Measurements from ENCODE around the gene TBXA2R. TPM values are rescaled to one million over a fixed set of nuclear protein-coding genes. Genes with fewer than 3 reads are reported as not detected.
"Not testable (repeated sequence)": the region's sequence is repeated elsewhere in the genome, so short reads cannot be mapped to it uniquely, and the experiment has no call there.

Gene TBXA2R
- total RNA-seq, 1 donor from 2014 or later = 0.39 TPM

DNA sequence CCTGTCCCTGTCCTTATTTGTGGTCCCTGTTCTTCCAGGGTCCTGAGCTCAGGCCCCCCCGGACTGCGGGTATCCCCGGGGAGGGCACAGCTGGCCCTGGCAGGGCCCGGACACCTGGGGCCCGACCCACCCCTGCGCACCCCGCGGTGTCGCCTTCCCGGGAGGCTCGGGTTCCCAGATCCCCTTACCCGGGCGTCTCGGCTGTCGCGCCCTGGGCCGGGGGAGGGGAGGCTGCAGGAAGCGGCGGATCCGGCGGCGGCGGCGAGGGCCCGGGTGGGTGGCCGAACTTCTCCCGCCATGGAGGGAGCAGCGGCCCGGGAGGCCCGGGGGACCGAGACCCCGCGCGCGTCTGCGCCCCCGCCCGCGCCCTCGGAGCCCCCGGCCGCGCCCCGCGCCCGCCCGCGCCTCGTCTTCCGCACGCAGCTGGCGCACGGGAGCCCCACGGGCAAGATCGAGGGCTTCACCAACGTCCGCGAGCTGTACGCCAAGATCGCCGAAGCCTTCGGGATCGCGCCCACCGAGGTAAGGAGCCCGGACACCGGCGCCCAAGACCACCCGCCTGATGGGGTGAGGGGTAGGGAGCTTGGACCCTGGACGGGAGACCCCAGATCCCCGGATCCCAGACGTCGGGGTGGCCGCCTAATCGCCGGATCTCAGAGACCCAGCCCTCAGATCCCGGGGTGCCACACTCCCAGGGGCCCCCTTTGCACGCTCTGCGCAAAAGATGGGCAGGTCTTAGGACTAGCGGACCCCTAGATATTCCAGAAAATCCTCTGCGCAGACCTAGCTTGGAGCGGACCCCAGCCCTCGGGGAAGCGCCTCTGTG is 21.2 kb downstream of the TBXA2R start, which contains the start of gene GIPC3:
GIPC3 (plus strand) TSS at position 178 of the 826 bp plus-strand sequence; CDS start at position 298, 120 bp downstream.
- no peaks in the 10 kb centered on the region for H3K9me3 ChIP-seq (ENCODE audit: insufficient read depth, low read depth, low read length)
- Mint-ChIP-seq H3K27me3 (ENCODE audit: low read depth, unreplicated experiment) (peaks cover 15% of the 10 kb centered on the region), H3K4me1 (ENCODE audit: low read depth, unreplicated experiment) (peaks cover 3% of the 10 kb centered on the region), H3K9me3 (ENCODE audit: unreplicated experiment) (no peaks in the 10 kb centered on the region), H3K4me3 (ENCODE audit: unreplicated experiment) (no peak within 1 kb of the TSS), H3K36me3 (ENCODE audit: low read depth, unreplicated experiment) (peaks cover 3% of the 10 kb centered on the region), H3K27ac (ENCODE audit: unreplicated experiment) (no peak within 1 kb of the TSS)
- H2AFZ ChIP-seq (ENCODE audit: low read depth, low read length) = peak within 1 kb of the TSS; percentile 52
- peaks cover 3% of the 10 kb centered on the region for H3K27me3 ChIP-seq (ENCODE audit: insufficient read depth, low read length)
- H3K36me3 ChIP-seq (ENCODE audit: insufficient read depth, low read length) = no peaks in the 10 kb centered on the region
- peaks cover 7% of the 10 kb centered on the region for H3K4me1 ChIP-seq (ENCODE audit: insufficient read depth, low read length)
- H3K79me2 ChIP-seq (ENCODE audit: insufficient read depth, low read length) = no peaks in the 10 kb centered on the region
- no peak within 1 kb of the TSS for H3K9ac ChIP-seq (ENCODE audit: low read length)
- no peak for FAIRE-seq
- H3K4me3 ChIP-seq (ENCODE audit: insufficient read depth, low read depth, low read length) = peak within 1 kb of the TSS; percentile 19
- no peaks in the 10 kb centered on the region for H4K20me1 ChIP-seq (ENCODE audit: insufficient read depth, low read length)
- DNase-seq (ENCODE audit: low read depth) = no peak
- peak within 1 kb of the TSS; percentile 70 for H3K4me2 ChIP-seq (ENCODE audit: low read length)
- no peak within 1 kb of the TSS for H3K27ac ChIP-seq (ENCODE audit: low read depth, low read length)
- TF ChIP-seq, protein P1, sequence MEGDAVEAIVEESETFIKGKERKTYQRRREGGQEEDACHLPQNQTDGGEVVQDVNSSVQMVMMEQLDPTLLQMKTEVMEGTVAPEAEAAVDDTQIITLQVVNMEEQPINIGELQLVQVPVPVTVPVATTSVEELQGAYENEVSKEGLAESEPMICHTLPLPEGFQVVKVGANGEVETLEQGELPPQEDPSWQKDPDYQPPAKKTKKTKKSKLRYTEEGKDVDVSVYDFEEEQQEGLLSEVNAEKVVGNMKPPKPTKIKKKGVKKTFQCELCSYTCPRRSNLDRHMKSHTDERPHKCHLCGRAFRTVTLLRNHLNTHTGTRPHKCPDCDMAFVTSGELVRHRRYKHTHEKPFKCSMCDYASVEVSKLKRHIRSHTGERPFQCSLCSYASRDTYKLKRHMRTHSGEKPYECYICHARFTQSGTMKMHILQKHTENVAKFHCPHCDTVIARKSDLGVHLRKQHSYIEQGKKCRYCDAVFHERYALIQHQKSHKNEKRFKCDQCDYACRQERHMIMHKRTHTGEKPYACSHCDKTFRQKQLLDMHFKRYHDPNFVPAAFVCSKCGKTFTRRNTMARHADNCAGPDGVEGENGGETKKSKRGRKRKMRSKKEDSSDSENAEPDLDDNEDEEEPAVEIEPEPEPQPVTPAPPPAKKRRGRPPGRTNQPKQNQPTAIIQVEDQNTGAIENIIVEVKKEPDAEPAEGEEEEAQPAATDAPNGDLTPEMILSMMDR (IDR thresholded peaks at IDR 0.05; ENCODE audit: insufficient read depth, low read depth, low read length) = no peak
- TF ChIP-seq EZH2 (IDR thresholded peaks at IDR 0.05; ENCODE audit: insufficient read depth, low read length) = peak; percentile 68

DNA sequence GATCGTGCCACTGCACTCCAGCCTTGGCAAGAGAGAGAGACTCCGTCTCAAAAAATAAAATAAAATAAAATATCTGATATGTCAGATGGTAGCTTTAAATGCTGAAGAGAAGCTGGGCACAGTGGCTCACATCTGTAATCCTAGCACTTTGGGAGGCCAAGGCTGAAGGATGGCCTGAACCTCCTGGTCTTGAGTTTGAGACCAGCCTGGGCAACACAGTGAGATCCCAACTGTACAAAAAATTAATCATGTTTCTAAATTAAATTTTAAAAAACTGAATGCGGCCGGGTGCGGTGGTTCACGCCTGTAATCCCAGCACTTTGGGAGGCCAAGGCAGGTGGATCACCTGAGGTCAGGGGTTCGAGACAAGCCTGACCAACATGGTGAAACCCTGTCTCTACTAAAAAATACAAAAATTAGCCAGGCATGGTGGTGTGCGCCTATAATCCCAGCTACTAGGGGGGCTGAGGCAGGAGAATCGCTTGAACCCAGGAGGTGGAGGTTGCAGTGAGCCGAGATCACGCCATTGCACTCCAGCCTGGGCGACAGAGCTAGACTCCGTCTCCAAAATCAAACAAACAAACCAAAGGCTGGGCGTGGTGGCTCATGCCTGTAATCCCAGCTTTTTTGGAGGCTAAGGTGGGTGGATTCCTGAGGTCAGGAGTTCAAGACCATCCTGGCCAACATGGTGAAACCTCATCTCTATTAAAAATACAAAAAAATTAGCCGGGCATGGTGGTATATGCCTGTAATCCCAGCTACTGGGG is 22.5 kb downstream of the TBXA2R start:
- H3K4me1 Mint-ChIP-seq (ENCODE audit: low read depth, unreplicated experiment) = peaks cover 11% of the 10 kb centered on the region
- FAIRE-seq; H3K36me3 Mint-ChIP-seq (ENCODE audit: low read depth, unreplicated experiment): not testable (repeated sequence)

DNA sequence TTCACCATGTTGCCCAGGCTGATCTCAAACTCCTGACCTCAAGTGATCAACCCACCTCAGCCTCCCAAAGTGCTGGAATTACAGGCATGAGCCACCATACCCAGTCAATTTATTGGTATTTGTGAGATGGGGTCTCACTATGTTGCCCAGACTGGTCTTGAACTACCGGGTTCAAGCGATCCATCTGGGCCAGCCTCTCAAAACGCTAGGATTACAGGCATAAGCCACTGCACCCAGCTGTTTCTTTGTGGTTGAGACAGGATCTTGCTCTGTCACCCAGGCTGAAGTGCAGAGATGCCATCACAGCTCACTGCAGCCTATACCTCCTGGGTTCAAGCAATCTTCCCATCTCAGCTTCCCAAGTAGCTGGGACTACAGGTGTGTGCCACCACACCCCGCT is 24.9 kb downstream of the TBXA2R start:
- not testable (repeated sequence) for H3K4me2 ChIP-seq (ENCODE audit: low read length); H3K4me3 Mint-ChIP-seq (ENCODE audit: unreplicated experiment); H3K9me3 Mint-ChIP-seq (ENCODE audit: unreplicated experiment); H3K79me2 ChIP-seq (ENCODE audit: insufficient read depth, low read length); H3K27ac ChIP-seq (ENCODE audit: low read depth, low read length); H3K9ac ChIP-seq (ENCODE audit: low read length); H3K9me3 ChIP-seq (ENCODE audit: insufficient read depth, low read depth, low read length); DNase-seq (ENCODE audit: low read depth); H3K4me3 ChIP-seq (ENCODE audit: insufficient read depth, low read depth, low read length); H3K27ac Mint-ChIP-seq (ENCODE audit: unreplicated experiment); H3K36me3 Mint-ChIP-seq (ENCODE audit: low read depth, unreplicated experiment); H4K20me1 ChIP-seq (ENCODE audit: insufficient read depth, low read length); H2AFZ ChIP-seq (ENCODE audit: low read depth, low read length); H3K36me3 ChIP-seq (ENCODE audit: insufficient read depth, low read length); H3K27me3 Mint-ChIP-seq (ENCODE audit: low read depth, unreplicated experiment); FAIRE-seq; H3K27me3 ChIP-seq (ENCODE audit: insufficient read depth, low read length)
- peaks cover 11% of the 10 kb centered on the region for H3K4me1 Mint-ChIP-seq (ENCODE audit: low read depth, unreplicated experiment)
- H3K4me1 ChIP-seq (ENCODE audit: insufficient read depth, low read length) = peaks cover 19% of the 10 kb centered on the region

More for the DNA sequence above, 22.5 kb downstream of the TBXA2R start:
- peaks cover 19% of the 10 kb centered on the region for H3K4me1 ChIP-seq (ENCODE audit: insufficient read depth, low read length)
- H2AFZ ChIP-seq (ENCODE audit: low read depth, low read length); H3K9me3 ChIP-seq (ENCODE audit: insufficient read depth, low read depth, low read length); H3K9me3 Mint-ChIP-seq (ENCODE audit: unreplicated experiment); H3K36me3 ChIP-seq (ENCODE audit: insufficient read depth, low read length); H3K27ac Mint-ChIP-seq (ENCODE audit: unreplicated experiment); DNase-seq (ENCODE audit: low read depth); H3K4me2 ChIP-seq (ENCODE audit: low read length); H3K4me3 ChIP-seq (ENCODE audit: insufficient read depth, low read depth, low read length); H3K27me3 ChIP-seq (ENCODE audit: insufficient read depth, low read length); H3K4me3 Mint-ChIP-seq (ENCODE audit: unreplicated experiment); H3K79me2 ChIP-seq (ENCODE audit: insufficient read depth, low read length); H3K27ac ChIP-seq (ENCODE audit: low read depth, low read length); H3K9ac ChIP-seq (ENCODE audit: low read length); H4K20me1 ChIP-seq (ENCODE audit: insufficient read depth, low read length): not testable (repeated sequence)
- H3K27me3 Mint-ChIP-seq (ENCODE audit: low read depth, unreplicated experiment) = peaks cover 13% of the 10 kb centered on the region

All from astrocyte (in vitro differentiated cells and primary cell).